Measurements from ENCODE around the gene ZYG11B.
A peak's percentile ranks its signal among the peaks of the same experiment; 100 is the strongest.
"Not testable (repeated sequence)": the region's sequence is repeated elsewhere in the genome, so short reads cannot be mapped to it uniquely, and the experiment has no call there.

ZYG11B gene

DNA sequence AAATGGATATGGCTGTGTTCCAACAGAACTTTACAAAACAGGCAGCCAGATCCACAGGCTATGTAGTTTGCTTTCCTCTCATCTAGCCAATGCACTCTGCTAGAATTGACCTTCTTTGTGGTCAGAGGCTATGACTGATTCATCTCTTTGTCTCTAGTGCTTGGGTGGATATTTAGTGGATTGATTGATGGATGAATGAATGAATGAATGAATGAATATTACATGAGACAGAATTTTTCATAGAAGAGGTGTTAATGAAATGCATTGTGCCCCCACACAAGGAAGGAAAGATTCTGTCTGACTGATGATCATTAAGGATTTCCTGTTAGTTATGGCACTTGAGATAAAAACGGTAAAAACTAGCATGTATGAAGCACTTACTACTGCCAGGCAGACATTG lies 65.8 kb downstream of the ZYG11B start:
- DNase-seq (ENCODE audit: low read depth), result no peak
- no peak overlapping the region for H3K4me3 ChIP-seq (ENCODE audit: low read length)
- TF ChIP-seq, protein P1, sequence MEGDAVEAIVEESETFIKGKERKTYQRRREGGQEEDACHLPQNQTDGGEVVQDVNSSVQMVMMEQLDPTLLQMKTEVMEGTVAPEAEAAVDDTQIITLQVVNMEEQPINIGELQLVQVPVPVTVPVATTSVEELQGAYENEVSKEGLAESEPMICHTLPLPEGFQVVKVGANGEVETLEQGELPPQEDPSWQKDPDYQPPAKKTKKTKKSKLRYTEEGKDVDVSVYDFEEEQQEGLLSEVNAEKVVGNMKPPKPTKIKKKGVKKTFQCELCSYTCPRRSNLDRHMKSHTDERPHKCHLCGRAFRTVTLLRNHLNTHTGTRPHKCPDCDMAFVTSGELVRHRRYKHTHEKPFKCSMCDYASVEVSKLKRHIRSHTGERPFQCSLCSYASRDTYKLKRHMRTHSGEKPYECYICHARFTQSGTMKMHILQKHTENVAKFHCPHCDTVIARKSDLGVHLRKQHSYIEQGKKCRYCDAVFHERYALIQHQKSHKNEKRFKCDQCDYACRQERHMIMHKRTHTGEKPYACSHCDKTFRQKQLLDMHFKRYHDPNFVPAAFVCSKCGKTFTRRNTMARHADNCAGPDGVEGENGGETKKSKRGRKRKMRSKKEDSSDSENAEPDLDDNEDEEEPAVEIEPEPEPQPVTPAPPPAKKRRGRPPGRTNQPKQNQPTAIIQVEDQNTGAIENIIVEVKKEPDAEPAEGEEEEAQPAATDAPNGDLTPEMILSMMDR (conservative IDR thresholded peaks at IDR 0.05; ENCODE audit: low read depth, low read length), result no peak

DNA sequence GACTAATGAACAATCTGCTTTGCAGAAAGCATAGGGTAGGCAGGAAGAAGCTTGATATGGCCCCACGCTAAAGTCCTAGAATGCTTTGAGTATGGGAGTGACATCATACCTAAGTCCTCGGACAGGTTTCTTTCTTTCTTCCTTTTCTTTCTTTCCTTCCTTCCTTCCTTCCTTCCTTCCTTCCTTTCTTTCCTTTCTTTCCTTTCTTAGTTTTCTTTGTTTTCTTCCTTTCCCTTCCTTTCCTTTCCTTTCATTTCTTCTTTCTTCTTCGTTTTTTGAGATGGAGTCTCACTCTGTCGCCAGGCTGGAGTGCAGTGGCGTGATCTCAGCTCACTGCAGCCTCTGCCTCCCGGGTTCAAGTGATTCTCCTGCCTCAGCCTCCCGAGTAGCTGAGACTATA lies 67.5 kb downstream of the ZYG11B start:
- not testable (repeated sequence) for DNase-seq (ENCODE audit: low read depth); H3K4me3 ChIP-seq (ENCODE audit: low read length)

DNA sequence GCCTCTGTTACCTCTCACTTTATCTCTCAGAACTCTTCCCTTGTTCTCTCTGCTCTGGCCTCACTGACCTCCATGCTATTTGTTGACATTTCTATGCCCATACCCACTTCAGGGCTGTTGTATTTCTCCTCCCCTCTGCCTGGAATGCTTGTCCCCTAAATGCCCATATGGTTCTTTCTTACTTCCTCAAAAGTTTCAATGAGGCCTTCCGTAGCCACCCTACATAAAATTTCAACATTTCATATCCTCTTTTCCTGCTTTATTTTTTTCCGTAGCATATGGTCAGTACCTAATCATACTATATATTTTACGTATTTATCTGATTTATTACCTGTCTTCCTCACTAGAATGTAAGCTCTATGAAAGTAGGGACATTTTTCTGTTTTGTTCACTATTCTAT lies 69.2 kb downstream of the ZYG11B start:
- TF ChIP-seq, protein P1 (conservative IDR thresholded peaks at IDR 0.05; ENCODE audit: low read depth, low read length), result no peak
- H3K4me3 ChIP-seq (ENCODE audit: low read length), result no peak overlapping the region

DNA sequence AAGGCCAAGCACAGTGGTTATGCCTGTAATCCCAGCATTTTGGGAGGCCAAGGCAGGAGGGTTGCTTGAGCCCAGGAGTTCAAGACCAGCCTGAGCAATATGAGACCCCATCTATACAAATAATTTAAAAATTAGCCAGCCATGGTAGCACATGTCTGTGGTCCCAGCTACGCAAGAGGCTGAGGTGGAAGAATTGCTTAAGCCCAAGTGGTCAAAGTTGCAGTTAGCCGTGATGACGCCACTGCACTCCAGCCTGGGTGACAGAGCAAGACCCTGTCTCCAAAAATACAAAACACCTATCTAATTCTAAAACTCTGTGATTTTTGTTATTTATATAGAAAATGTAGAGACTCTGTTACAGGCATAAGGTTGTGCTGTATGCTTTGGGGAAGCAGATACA lies 72.1 kb downstream of the ZYG11B start:
- TF ChIP-seq, protein P1 (conservative IDR thresholded peaks at IDR 0.05; ENCODE audit: low read depth, low read length), result no peak
- H3K4me3 ChIP-seq (ENCODE audit: low read length), result no peak overlapping the region
- DNase-seq (ENCODE audit: low read depth), result no peak

More for the DNA sequence above, 69.2 kb downstream of the ZYG11B start:
- DNase-seq (ENCODE audit: low read depth), result no peak

DNA sequence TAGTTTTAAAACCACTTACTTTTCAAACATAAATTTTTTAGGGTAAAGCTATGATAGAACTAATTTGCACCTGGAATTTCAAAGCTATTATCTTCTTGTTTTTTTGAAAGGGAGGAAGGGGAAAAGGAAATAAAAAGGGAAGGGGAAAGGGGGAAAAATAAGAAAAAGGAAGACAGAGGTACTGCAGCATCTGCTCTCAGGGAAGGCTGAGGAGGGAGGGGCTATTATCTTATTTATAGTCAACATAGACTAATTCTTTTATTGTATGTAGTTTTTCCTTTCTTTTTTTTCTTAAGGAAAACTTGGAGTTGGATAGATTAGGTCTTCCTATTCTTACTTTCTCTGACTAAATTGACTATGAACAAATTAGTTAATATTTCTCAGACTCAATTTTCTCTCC lies 74.8 kb downstream of the ZYG11B start:
- TF ChIP-seq, protein P1 (conservative IDR thresholded peaks at IDR 0.05; ENCODE audit: low read depth, low read length), result no peak
- DNase-seq (ENCODE audit: low read depth), result no peak
- no peak overlapping the region for H3K4me3 ChIP-seq (ENCODE audit: low read length)

DNA sequence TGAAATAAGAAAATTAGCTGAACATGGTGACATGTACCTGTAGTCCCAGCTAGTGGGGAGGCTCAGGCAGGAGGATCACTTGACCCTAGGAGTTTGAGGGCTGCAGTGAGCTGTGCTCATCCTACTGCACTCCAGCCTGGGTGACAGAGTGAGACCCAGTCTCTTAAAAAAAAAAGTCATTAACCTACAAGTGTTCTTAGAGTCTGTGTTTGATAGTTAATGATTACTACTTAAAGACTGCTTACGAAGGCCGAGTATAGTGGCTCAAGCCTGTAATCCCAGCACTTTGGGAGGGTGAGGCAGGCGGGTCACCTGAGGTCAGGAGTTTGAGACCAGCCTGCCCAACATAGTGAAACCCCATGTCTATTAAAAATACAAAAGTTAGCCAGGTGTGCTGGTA lies 77.8 kb downstream of the ZYG11B start:
- DNase-seq (ENCODE audit: low read depth), result not testable (repeated sequence)

DNA sequence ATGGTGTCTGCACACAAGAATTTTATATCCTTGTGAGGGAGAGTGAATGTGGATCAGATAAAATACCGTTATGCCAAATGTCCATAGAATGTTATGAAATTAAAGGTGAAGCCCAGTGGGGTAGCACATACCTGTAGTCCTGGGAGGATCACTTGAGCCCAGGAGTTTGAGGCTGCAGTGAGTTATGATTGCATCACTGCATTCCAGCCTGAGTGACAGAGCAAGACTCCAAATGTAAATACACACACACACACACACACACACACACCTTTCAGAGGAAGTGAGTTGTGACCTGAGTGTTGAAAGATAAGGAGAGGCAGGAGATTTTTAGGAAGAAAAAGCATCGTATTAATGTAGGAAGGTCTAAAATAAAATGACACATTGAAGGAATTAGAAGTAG lies 88.2 kb downstream of the ZYG11B start:
- TF ChIP-seq, protein P1 (conservative IDR thresholded peaks at IDR 0.05; ENCODE audit: low read depth, low read length), result no peak
- no peak for DNase-seq (ENCODE audit: low read depth)

More for the DNA sequence above, 77.8 kb downstream of the ZYG11B start:
- H3K4me3 ChIP-seq (ENCODE audit: low read length), result not testable (repeated sequence)

DNA sequence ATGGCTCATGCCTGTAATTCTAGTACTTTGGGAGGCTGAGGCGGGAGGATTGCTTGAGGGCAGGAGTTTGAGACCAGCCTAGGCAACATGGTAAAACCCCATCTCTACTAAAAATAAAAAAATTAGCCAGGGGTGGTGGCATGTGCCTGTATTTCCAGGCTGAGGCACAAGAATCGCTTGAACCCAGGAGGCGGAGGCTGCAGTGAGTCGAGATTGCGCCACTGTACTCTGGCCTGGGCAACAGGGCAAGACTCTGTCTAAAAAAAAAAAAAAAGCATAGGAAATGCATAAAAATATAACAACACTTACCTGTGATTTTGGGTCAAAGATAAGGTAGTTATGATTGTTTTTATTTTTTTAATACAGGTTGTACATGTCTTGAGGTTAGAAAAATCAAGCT lies 94.6 kb downstream of the ZYG11B start:
- DNase-seq (ENCODE audit: low read depth); H3K4me3 ChIP-seq (ENCODE audit: low read length): not testable (repeated sequence)

More for the DNA sequence above, 88.2 kb downstream of the ZYG11B start:
- H3K4me3 ChIP-seq (ENCODE audit: low read length), result no peak overlapping the region

DNA sequence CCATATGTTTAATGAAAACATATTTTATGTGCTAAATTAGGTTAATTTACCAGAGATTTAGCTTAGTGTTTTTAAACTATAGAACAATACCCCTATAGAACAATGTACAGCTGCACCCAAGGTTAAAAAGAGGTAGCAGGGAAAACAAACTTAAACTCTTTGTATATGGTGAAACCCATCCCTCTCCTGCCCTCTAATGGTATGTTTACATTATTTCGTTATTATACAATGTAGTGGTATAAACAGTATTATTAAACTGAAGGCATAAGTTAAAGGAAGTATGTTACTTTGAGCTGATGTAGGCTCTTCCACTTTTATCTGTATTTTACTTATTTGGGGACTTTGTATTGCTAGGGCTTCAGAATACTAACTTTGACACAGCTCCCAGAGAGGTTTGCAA lies 99.6 kb downstream of the ZYG11B start:
- H3K4me3 ChIP-seq (ENCODE audit: low read length), result no peak overlapping the region
- TF ChIP-seq, protein P1 (conservative IDR thresholded peaks at IDR 0.05; ENCODE audit: low read depth, low read length), result peak; percentile 35
- DNase-seq (ENCODE audit: low read depth), result no peak
